Measurements from ENCODE around the gene EXOSC9. TPM values are rescaled to one million over a fixed set of nuclear protein-coding genes. Genes with fewer than 3 reads are reported as not detected.
"Not testable (repeated sequence)": the region's sequence is repeated elsewhere in the genome, so short reads cannot be mapped to it uniquely, and the experiment has no call there.

Gene EXOSC9, protein sequence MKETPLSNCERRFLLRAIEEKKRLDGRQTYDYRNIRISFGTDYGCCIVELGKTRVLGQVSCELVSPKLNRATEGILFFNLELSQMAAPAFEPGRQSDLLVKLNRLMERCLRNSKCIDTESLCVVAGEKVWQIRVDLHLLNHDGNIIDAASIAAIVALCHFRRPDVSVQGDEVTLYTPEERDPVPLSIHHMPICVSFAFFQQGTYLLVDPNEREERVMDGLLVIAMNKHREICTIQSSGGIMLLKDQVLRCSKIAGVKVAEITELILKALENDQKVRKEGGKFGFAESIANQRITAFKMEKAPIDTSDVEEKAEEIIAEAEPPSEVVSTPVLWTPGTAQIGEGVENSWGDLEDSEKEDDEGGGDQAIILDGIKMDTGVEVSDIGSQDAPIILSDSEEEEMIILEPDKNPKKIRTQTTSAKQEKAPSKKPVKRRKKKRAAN
- polyA plus RNA-seq (ENCODE audit: insufficient read depth in 1 of 5, insufficient read length in 5 of 5, low replicate concordance in 1 of 5), result 10 to 100 TPM; 48.0 to 72.7 (median 58.4) TPM
- long read RNA-seq, donor 1, transcript EXOSC9-201 (12 exons, 1,481 nt), result major isoform, 12 of 43 reads
- long read RNA-seq, donor 1, partial matches to known transcripts, result 31 of 43 reads
- long read RNA-seq, donor 1, other reads (novel, unspliced or antisense), result 0 of 43 reads
- long read RNA-seq, donor 2, transcript EXOSC9-201 (12 exons, 1,481 nt), result major isoform, 11 of 12 reads
- long read RNA-seq, donor 2, partial matches to known transcripts, result 0 of 12 reads
- long read RNA-seq, donor 2, other reads (novel, unspliced or antisense), result 0 of 12 reads
- long read RNA-seq, donor 3, partial matches to known transcripts, result 13 of 17 reads
- long read RNA-seq, donor 3, other reads (novel, unspliced or antisense), result 0 of 17 reads
- long read RNA-seq, donor 4, partial matches to known transcripts, result 13 of 24 reads
- long read RNA-seq, donor 4, other reads (novel, unspliced or antisense), result 7 of 24 reads
- long read RNA-seq, donor 5, transcript EXOSC9-201 (12 exons, 1,481 nt), result major isoform, 8 of 31 reads
- long read RNA-seq, donor 5, partial matches to known transcripts, result 21 of 31 reads
- long read RNA-seq, donor 5, other reads (novel, unspliced or antisense), result 0 of 31 reads
- long read RNA-seq, donor 6, transcript EXOSC9-201 (12 exons, 1,481 nt), result major isoform, 6 of 31 reads
- long read RNA-seq, donor 6, partial matches to known transcripts, result 23 of 31 reads
- long read RNA-seq, donor 6, other reads (novel, unspliced or antisense), result 0 of 31 reads
- long read RNA-seq, donor 7, transcript EXOSC9-201 (12 exons, 1,481 nt), result major isoform, 10 of 39 reads
- long read RNA-seq, donor 7, partial matches to known transcripts, result 29 of 39 reads
- long read RNA-seq, donor 7, other reads (novel, unspliced or antisense), result 0 of 39 reads
- long read RNA-seq, donor 8, partial matches to known transcripts, result 5 of 9 reads
- long read RNA-seq, donor 8, other reads (novel, unspliced or antisense), result 0 of 9 reads

DNA sequence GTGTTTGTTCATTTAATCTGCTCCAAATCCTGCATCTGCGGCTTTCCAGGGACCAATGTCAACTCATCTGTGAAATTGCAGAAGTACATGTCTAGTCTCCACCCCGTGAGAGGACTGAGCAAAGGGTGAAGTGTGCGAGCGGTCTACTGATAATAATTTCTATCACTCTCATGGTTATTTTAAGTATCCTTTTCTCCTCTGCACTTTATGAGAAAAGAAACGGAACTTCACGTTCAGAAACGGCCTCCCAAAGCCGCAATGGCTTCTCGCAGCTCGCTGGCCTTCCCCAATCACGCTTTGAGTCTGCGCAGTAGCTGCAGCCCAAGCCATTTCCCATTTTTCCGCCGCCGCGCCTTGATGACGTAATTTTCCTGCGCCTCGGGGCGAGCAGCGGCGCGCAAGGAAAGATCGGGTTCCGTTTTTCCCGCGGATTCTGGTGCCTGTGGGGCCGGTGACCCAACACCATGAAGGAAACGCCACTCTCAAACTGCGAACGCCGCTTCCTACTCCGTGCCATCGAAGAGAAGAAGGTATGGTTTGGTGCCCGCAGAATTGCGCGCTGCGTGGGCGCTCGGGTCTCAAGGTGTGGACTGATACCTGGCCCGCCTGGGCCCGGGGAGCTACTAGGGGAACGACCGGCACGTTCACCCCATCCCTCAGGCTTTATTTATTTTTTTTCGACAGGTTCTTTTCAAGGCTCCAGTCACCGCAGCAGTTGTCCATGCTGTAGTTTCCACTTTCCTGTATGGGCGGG lies at the start of gene EXOSC9:
Gene EXOSC9, plus strand, starts transcription at position 363 of the 754 bp plus-strand sequence. Its CDS starts 102 bp downstream, at position 465.
- peak; percentile 95 for DNase-seq

DNA sequence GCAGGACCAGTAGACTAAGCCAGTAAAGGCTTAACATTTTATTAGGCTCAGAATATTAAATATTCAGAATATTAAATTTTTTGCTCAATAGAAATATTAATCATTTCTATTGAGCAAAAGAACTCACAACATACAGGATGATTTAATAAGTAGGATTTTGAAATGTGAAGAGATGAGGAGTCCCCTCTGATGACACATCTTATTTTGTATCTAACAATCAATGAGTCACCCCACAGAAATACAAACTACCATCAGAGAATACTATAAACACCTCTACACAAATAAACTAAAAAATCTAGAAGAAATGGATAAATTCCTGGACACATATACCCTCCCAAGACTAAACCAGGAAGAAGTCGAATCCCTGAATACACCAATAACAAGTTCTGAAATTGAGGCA lies 49.0 kb upstream of the EXOSC9 start:
- DNase-seq, result not testable (repeated sequence)

DNA sequence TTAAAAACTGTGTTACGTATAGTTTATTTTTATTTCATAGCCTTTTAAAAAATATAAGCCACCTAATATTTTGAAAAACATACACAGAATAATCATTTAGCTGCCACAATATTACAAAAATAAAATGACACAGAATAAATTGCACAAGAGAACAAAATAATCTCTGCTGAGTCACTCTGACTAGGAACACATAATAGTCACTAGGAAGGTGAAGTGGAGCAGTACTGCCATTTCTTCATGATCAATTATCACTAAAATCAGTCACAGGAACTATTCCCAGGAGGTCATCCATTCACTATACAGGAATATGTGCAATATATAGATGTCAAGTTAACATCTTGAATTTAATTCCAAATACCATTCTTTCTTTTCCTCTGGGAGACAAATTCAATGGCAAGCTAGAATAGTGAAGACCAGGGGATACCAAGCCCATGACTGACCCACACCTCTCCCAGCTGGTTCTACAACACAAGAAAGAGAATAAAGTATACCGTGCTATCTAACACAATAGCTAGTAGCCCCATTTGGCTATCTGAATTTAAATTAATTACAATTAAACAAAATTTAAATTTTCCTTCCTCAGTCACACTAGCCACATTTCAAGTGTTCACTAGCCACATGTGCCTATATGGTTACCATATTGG lies 42.1 kb upstream of the EXOSC9 start:
- no peak for DNase-seq

DNA sequence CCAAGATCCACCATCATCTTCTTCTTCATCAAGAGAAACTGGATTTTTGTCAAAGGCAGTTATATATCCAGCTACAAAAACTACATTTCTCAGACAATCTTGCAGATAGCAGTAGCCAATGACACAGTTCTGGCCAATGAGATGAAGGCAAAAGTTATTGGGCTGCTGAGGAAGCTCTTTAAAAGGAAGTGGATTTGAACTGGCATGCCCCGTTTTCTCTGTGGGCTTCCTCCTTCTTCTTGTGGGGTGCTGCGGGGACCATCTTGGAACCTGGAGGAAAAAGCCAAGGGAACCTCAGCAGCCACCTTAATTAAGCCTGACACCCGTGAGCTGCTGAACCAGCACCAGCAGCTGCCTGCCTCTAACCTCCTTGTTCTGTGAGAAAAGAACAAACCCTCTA lies 40.9 kb upstream of the EXOSC9 start:
- DNase-seq, result no peak

DNA sequence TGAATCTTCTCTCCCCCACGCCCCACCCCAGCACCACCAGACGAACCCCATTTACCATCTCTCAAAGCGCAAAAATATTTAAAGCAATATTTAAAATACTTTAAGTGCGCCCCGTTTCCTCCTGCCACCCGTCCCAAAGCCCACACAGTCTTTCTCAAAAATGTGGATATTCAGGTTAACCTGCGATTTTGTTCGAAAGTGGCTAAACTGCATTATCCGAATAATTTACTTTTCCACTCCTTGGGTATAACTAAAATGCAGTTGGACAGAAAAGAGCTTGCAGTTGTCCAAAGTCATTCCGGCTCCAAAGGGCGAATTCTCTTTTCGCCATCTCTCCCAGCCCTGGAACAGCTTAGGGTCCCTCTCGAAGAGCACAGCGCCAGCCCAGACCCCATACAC lies 36.8 kb upstream of the EXOSC9 start:
- DNase-seq, result no peak

DNA sequence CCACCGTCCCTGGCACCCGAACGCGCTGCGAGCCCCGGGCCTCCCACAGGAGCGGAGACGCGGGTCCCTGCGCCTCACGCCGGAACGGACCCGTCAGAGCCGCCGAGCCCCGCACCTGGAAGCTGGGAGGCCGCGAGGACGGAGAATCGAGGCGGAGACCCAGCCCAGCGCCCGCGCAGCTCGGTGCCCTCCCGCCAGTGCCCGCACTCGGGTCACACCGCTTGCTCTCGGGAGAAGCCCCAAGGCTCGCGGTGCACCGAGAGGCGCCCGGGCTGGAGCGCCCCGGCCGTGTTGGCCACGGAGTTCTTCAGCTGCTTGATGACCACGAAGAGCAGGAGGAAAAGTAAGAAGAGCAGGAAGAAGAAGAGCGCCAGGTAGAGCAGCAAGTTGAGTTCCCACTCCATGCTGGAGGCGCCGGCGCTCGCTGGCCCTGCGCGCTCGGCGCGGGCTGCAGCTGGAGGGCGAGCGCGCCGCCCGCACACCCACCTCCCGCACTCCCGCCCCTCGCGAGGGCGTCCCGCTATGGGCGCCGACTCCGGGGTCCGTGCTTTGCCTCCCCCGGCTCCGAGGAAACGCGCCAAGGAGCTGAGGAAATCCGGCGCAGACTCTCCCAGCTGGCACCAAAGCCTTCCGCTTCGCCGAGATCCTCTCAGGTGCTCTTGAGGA lies 36.3 kb upstream of the EXOSC9 start, which contains the start of gene SMIM43:
Gene SMIM43, minus strand, starts transcription at position 463 of the 666 bp plus-strand sequence. Its CDS starts 59 bp downstream, at position 404.
- DNase-seq, result peak in 1 of 2 donors; percentile 25

DNA sequence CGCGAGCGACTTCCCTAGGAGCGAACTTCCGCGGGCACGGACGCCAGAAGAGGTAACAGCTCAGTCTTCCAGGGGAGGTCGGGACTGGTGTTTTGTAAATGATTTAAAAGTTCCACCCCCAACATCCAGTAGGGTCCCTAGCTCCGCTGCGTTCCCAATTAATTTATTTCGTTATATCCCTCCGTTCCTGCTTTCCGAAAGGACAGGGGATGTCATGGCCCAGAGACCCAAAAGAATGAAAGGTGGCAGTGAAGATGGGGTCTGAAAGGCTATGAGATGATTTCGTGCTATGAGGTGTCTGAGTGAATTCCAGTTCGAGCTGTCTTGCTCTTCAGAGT lies 35.8 kb upstream of the EXOSC9 start:
- DNase-seq, result no peak

DNA sequence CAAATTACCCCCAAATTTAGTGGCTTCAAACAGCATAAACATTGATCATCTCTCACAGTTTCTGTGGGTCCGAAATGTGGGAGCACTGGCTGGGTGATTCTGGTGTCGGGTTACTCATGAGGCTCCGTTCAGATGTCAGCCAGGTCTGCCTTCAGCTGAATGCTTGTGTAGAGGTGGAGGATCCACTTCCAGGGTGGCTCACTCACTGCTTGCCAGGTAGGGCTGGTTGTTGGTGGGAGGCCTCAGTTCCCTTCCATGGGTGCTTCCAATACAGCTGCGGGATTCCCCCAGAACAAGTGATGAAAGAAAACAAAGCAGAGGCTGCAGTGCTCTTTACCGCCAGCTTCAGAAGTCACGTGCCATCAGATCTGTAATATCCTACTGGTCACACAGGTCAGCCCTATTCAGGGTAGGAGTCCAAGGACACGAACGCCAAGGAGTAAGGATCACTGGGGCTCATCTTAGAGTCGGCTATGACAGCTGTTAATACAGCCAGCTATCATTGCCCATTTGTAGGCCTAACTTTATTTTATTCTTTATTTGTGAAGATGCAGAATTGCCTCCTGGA lies 35.1 kb upstream of the EXOSC9 start:
- DNase-seq, result no peak

DNA sequence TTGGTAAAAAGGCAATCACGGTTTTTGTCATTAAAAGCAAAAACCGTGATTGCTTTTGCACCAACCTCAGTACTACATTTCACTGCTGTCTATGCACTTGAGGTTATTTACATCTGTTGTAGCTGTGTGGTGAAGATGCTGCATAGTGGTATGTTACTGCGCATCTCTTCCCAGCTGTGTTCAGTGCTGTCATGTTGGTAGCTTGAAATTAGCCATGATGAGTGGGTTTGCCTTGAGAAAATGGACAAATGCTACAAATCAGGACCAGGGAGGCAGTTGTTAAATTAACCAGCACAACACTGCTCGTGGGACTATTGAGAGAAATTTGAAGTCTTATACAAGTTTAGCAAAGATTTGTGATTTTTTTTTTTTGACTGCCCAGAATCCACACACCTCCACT lies 34.0 kb upstream of the EXOSC9 start:
- DNase-seq, result no peak

DNA sequence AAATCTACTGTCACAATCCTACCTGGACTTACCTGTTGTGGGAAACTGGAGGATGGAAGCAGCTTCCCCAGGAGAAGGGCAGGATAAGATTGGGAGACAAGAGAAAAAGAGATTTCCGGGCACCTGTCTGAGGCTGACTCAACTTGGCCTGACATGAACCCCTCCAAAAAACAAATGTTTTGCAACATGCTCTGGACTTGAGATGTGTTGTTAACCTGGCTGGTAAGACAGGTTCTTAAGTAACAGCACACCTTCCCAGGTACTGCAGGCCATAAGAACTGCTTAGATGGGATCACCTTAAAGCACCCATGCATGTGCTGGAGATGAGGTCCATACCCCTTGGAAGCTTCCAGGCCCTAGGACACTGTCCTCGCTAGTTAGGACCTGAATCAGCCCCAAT lies 31.8 kb upstream of the EXOSC9 start:
- DNase-seq, result no peak

DNA sequence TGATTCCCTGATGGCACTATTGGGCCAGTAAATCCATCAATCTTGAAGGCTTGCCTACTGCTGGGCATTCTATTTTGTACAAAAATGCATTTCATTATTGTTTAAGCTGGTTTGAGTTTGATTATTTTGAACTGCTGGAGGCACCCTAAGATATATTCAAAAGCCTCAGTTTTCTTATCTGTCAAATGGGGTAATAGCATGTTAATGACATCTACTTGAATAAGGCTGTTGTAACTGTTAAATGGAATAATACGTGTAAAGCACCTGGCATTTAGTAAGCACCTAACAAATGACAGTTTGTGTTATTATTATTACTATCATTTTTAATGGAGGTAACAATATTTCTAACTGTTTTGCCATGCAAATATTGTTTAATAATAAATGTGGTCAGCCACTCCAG lies 29.3 kb upstream of the EXOSC9 start:
- DNase-seq, result no peak

DNA sequence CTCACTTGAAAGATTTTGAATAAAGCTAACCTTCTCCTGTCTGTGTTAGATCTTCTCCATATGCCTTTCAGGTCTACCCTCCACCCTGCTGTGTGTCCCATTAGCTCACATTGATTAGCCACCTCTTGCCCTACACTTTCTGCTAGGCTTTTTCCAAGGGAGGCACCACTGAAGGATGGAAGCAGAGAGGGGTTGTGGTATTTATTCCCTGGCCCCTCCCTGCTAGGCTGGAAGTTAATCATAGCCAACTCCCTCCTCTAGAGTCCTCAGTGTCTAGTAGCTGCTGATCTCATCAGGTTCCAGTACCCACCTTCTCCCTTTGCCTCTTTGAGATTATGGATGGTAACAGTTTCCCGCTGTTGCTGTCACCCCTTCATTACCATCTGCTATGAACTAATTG lies 27.2 kb upstream of the EXOSC9 start:
- DNase-seq, result no peak

DNA sequence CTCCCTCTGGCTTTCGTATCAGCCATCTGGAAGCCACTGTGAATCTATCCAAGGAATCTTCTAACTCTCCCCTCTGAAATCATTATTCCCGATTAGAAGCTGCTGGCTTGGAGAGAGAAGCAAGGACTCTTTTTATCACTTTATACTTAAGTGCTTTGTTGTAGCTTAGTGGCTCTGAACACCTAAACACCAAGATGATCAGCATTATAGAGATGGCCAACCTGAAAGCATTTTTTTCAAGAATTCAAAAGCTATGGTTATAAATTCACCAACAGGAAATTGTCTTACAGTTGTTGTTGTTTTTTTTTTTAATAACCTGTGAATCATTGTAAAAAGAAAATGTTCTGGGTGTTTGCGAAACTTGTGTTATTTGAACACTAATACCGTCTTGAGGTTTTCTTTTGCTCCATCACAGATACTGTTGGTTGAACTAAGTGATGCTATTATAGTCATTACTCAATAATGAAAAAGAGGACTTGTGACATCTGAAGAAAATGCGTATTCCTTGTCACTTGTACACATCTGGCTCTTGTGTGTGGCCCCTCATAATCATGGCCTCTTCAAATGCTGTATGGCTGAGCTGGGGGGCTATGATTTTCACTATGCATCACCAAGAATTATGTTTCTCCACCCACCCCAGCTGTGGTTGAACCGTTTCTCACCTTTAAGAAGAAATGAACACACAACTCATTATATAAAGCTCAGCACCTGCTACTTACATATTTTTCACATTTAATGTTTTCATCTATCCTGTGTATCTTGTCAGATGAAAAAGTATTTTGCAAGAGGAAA lies 24.3 kb upstream of the EXOSC9 start:
- DNase-seq, result no peak

DNA sequence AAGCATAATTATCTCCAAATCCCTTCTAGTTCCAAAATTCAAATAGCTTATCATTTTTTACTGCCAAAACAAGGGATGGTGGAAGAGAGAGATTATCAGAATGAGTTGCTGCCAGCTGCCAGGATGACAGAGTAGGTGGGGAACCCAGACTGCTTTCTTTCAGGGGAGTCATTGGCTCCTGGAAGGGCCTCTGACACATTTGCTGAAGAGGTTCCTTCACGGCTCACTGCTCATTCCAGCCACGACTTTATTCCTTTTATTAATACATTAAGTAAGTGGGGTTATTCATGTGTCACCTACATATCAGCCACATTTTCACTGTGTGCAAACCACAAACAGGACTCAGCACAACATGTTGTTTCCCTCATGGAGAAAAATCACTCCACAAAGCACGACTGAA lies 23.5 kb upstream of the EXOSC9 start:
- DNase-seq, result no peak

DNA sequence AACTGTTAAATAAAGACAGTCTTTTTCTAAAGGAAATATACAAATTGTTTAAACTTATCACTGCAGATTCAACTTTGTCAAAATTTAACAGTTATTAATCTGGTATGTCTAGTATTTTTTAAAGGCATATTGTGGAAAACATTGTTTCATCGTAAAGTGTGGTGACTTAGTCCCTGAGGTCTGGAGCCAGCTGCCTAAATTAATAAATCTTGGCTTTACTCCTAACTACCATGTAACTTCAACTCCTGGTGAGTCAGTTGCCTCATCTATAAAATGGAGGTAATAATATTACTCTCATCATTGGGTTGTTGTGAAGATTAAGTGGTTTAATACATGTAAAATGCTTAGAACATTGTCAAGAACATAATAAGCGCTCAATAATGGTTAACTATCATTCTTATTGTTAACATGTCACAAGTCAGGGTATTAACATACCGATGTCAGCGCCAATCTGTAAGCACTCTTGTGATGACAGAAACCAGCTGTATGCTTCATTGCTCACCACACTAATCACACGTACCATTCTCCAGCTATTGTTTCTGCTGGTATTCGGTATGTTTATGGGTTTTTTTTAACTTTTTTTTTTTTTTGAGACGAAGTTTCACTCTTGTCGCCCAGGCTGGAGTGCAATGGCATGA lies 22.0 kb upstream of the EXOSC9 start:
- DNase-seq, result peak; percentile 53 to 57

DNA sequence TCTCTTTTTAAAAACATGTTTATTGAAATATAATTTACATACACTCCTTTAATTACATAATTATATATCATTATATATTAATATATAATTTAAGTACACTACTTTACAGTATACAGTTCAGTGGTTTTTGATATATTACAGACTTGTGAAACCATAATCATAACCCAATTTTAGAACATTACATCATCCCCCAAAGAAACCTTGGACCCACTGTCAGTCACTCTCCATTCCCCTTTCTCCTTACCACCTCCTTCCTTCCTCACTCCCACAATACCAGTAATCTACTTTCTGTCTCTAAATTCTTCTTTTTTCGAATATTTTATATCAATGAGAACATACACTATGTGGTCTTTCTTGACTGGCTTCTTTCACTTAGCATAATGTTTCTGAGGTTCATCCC lies 17.9 kb upstream of the EXOSC9 start:
- no peak for DNase-seq

DNA sequence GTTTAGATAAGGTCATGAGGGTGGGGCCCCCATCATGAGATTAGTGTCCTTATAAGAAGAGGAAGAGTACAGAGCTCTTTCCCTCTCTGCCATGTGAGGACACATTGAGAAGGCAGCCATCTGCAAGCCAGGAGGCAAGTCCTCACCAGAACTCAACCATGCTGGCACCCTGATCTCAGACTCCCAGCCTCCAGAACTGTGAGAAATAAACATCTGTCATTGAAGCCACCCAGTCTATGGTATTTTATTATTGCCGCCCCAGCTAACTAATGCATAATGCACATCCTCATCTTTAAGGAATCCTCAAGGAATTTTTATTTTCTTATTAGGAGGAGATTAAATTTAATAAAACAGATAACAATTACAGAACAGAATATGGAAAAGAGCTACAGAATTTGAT lies 16.7 kb upstream of the EXOSC9 start:
- no peak for DNase-seq

DNA sequence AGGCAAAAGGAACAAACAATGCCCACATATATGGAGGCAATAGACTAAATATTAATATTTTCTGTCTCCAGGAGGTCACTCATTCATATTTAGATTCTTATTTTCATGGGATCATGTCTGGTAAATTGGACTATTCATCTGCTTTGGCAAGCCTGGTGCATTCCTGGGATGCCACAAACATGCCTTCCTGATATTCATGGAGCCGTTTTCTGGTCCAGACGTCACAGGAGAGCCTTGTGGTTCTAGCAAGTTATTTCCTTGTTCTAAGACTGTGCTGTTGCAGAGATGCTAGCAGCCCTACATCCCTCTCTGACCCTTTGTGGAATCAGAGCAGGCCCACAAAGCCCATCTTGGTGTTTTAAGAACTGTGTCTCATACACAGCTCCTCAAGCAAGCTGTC lies 16.1 kb upstream of the EXOSC9 start:
- no peak for DNase-seq
